HG02852 (cell line): ENCODE results near the gene KLB.
"Not testable (repeated sequence)": the region's sequence is repeated elsewhere in the genome, so short reads cannot be mapped to it uniquely, and the experiment has no call there.

Experiments
- ATAC-seq: cut with Tn5 transposase; IDR thresholded peaks from one replicate; pipeline ENCODE4 v1.9.1; 2021; ENCODE audit warnings: mild to moderate bottlenecking, moderate library complexity; ENCODE audit not compliant: unreplicated experiment

The KLB gene

GRCh38 chr4:39406763-39407583 lies at the start of gene KLB:
Gene KLB, plus strand, starts transcription at chr4:39406930. Its CDS starts 20 bp downstream, at chr4:39406950.
- ATAC-seq, result no peak

DNA sequence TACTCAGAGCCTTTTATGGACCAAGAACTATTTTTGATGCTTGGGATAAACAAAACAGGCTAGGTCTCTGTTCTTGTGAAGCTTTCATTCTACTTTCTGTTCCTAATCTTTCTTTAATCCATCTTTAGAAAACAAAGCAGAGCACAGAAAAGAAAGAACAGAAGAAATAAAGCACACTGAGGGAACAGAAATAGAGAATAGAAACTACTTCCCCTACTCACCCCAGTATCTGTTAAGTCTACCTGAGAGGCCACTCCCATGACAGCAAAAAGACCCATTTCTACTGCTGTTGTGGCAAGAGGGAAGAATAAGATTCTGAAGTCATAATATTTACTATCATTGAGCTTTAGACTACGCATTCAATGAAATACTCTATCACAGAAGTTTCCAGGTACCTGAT lies 49.7 kb upstream of the KLB start:
- ATAC-seq, result no peak

GRCh38 chr4:39360611-39361010 lies 46.1 kb upstream of the KLB start:
- peak; percentile 52 for ATAC-seq

DNA sequence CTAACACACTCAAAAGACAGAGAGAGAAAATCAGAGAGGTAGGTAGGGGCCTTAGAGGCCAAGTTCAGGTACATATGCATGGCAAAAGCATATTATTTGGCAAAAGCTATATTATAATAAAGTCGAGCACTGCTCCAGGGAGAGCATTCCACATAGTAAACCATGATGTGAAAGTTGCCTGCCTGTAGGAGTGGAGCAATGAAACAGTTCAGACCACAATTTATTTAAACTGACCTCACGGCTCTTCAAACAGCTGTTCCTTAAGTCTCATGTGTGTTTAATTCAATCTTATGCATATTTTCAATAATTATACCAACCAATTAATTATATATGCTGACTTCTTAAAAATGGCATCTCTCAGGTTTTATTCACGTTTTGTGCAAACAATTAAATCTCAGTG lies 43.9 kb upstream of the KLB start:
- no peak for ATAC-seq

DNA sequence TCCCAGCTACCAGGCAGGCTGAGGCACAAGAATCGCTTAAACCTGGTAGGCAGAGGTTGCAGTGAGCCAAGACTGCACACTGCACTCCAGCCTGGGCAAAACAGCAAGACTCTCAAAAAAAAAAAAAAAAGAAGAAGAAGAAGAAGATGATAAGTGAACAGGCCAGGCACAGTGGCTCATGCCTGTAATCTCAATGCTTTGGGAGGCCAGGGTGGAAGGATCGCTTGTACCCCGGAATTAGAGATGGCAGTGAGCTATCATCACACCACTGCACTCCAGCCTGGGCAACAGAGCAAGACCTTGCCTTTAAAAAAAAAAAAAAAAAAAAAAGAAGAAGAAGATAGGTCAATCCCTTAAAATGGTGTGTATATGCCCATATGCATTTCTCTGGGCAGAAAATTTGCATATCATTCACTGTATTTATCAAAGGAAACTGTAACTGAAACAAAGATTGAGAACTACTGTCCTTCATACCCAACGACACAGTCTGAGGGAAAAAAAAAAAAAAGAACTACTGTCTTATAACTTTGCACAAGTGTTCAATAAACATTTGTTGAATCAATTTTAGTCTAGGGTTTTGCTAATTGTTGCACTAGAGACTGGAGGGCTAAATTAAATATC lies 42.8 kb upstream of the KLB start:
- ATAC-seq, result no peak

DNA sequence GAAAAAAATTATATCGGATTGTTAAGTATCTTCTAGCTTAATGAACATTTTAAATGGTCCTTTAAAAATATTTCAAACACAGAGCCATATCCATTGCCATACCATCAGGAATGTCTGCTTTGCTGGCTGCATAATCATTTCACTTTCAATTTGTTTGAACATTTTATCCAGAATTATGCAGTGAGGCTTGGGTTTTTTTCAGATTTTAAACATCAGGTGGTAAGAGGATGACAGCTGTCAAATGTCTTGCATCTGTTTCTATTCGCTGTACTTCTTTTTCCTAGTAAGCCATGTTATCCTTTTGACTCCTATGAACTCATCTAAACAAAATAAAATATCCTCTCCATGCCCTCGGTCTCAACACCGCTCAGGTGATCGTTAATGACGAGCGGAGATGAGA lies 41.4 kb upstream of the KLB start:
- no peak for ATAC-seq

GRCh38 chr4:39365830-39366771 lies 40.6 kb upstream of the KLB start, which contains the start of gene RFC1:
Gene RFC1, minus strand, starts transcription at chr4:39366362. Its CDS starts 121 bp downstream, at chr4:39366241.
- peak; percentile 86 for ATAC-seq

- ATAC-seq, result no peak
Observed at GRCh38 chr4:39367166-39367565, 39.6 kb upstream of the KLB start.

GRCh38 chr4:39369301-39369700 lies 37.4 kb upstream of the KLB start:
- no peak for ATAC-seq

- ATAC-seq, result not testable (repeated sequence)
Observed at GRCh38 chr4:39371209-39371608, 35.5 kb upstream of the KLB start.

DNA sequence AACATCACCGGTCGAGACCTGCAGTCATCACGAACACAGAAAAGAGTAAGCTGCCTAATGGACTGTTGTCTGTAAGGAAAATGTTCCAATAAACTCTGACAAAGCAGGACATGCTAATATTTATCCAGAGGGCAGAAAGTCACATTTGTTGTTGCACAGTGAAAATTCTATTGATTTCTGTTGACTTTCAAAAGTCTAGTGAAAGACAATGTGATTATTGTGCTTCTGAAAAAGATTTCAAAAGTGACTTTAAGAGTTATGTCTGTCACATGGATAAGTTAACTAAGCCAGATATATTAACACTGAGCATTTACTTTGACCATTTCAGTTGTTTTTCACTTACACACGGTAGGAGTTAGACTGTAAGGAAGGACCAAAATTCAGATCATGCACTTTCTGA lies 31.3 kb upstream of the KLB start:
- ATAC-seq, result no peak

- ATAC-seq, result no peak
Observed at GRCh38 chr4:39383690-39384089, 23.0 kb upstream of the KLB start.

GRCh38 chr4:39384563-39384962 lies 22.2 kb upstream of the KLB start:
- no peak for ATAC-seq

GRCh38 chr4:39390603-39391002 lies 16.1 kb upstream of the KLB start:
- ATAC-seq, result no peak

GRCh38 chr4:39394706-39395105 lies 12.0 kb upstream of the KLB start:
- ATAC-seq, result no peak

- ATAC-seq, result not testable (repeated sequence)
Observed at GRCh38 chr4:39401640-39402039, 5.1 kb upstream of the KLB start.

- no peak for ATAC-seq
Observed at GRCh38 chr4:39407584-39407885, 805 bp downstream of the KLB start.

GRCh38 chr4:39410415-39410814 lies 3.7 kb downstream of the KLB start:
- no peak for ATAC-seq

DNA sequence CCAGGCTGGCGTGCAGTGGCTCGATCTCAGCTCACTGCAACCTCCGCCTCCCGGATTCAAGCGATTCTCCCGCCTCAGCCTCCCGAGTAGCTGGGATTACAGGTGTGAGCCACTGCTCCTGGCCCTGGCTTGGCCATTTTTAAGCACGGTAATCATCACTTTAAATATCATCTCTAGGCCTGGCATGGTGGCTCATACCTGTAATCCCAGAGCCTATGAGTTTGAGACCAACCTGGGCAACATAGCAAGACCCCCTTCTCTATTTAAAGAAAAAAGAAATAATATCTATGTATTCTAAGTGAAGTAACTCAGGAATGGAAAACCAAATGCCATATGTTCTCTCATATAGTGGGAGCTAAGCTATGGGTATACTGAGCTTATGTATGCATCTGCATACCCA lies 4.8 kb downstream of the KLB start:
- ATAC-seq, result not testable (repeated sequence)

GRCh38 chr4:39415678-39416283 lies 9.1 kb downstream of the KLB start:
- no peak for ATAC-seq

DNA sequence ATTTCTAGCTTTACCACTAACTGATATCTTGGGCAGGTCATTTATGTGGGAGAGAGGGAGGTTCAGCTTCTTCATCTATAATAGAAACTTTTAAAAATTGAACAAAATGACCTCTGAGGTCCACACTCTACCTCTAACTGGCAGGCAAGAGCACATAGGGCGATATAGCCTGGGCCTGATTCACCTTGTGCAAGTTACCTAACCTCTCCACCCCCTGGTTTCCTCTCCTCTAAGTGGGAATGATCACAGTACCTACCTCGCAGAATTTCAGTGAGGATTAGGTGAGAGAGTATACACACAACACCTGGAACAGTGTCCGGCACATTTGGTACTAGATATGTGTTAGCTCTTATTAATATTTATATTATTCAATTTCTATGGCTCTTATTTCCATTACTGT lies 15.5 kb downstream of the KLB start:
- no peak for ATAC-seq
